Vagina (tissue), 2 donors: ENCODE results near the gene KLC3. TPM values are rescaled to one million over a fixed set of nuclear protein-coding genes. Genes with fewer than 3 reads are reported as not detected.

Experiments used
- DNase-seq, 2 donors: peaks; one replicate each; pipeline ENCODE4 v3.0.0-alpha.2; 2017; ENCODE audit errors: extremely low spot score in 2 of 2
- H3K27ac ChIP-seq: fragments of 200-600 bp; sonication (generic); one replicate; pipeline ENCODE4 v1.5.1; 2019
- H3K27me3 ChIP-seq: fragments of 200-600 bp; sonication (generic); one replicate; pipeline ENCODE4 v1.5.1; 2019
- H3K36me3 ChIP-seq, 2 donors: fragments of 200-600 bp; sonication (generic); one replicate each; pipeline ENCODE4 v1.5.1; 2017 to 2019
- H3K4me1 ChIP-seq: fragments of 200-600 bp; sonication (generic); one replicate; pipeline ENCODE4 v1.5.1; 2019
- H3K4me3 ChIP-seq, 2 donors: fragments of 200-600 bp; sonication (generic); 1 replicate in 1 of 2; 2 replicates in 1 of 2; pipeline ENCODE4 v1.5.1; 2016 to 2019
- H3K9me3 ChIP-seq: fragments of 200-600 bp; sonication (generic); one replicate; pipeline ENCODE4 v1.5.1; 2019
- POLR2A ChIP-seq, 2 donors: fragments of 450-650 bp; IDR thresholded peaks; one replicate each; pipeline ENCODE4 v1.6.1; 2017; ENCODE audit warnings: antibody characterized with exemption in 2 of 2, mild to moderate bottlenecking in 2 of 2, moderate library complexity in 2 of 2
- POLR2AphosphoS5 ChIP-seq, 2 donors: sonication (generic); formaldehyde crosslinking; IDR thresholded peaks; one replicate each; pipeline ENCODE4 v1.9.0; 2017; ENCODE audit warnings: antibody characterized with exemption in 2 of 2, mild to moderate bottlenecking in 2 of 2, low read depth in 1 of 2; ENCODE audit not compliant: insufficient read depth in 1 of 2
- intact Hi-C: fragments of 100-400 bp; cut with DNase I; formaldehyde crosslinking; loops from one replicate; pipeline ENCODE4 v1.15.1; 2023
- total RNA-seq: library from RNA; depleted of rRNA; stranded (reverse); fragments of >200 nt; gene quantifications from one replicate; pipeline ENCODE4 v1.2.3, GENCODE V29; 2016
- TF ChIP-seq, protein P1 (sequence below), 3 experiments: fragments of 450-650 bp in 2 of 3; fragments of 200-600 bp in 1 of 3; sonication (generic) in 1 of 3; IDR thresholded peaks; one replicate each; pipeline ENCODE4 v1.5.1; 2017 to 2019; ENCODE audit warnings: antibody characterized with exemption in 3 of 3, mild to moderate bottlenecking in 2 of 3, moderate library complexity in 2 of 3

Gene KLC3
- total RNA-seq, 1 donor from 2014 or later, result 20.9 TPM

DNA sequence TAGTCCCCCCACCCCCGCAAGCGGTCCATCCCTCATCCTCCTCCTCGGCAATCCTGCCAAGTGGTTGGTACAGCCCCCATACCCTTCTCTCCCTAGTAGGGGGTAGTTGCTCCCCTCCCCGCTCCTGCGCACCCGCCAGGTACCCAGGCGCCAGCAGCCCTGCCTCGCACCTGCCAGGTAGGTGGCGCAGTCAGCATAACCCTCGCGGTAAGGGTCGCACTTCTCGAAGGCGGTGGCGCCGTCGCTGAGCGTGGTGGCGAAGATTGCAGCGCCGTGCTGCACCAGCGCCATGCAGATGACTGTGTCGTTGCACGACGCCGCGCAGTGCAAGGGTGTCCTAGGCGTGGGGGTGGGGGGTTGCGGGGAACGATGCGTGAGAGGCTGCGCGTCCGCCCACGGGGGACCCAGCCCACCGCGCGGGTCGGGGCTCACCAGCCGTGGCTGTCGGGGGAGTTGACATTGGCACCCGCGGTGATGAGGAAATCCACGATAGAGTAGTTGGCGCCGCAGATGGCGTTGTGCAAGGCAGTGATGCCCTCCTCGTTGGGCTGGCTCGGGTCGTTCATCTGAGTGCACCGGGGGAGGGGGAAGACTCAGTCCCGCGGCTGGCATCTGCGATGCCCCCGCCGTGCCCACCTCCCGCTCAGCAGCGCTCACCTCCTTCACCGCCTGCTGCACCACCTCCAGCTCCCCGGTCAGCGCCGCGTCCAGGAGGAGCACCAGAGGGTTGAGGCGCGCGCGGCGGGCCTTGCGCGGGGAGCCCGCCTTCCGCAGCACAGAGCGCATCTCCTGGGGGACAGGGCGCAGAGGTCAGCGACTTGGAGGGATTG lies 45.1 kb downstream of the KLC3 start:
- H3K4me1 ChIP-seq, result peaks cover 10% of the 10 kb centered on the region
- H3K9me3 ChIP-seq, result no peaks in the 10 kb centered on the region
- H3K27me3 ChIP-seq, result peaks cover 17% of the 10 kb centered on the region
- intact Hi-C loops, result no loop called here
- no peak overlapping the region for H3K4me3 ChIP-seq
- TF ChIP-seq POLR2A (IDR thresholded peaks at IDR 0.05), result no peak
- TF ChIP-seq, protein P1, sequence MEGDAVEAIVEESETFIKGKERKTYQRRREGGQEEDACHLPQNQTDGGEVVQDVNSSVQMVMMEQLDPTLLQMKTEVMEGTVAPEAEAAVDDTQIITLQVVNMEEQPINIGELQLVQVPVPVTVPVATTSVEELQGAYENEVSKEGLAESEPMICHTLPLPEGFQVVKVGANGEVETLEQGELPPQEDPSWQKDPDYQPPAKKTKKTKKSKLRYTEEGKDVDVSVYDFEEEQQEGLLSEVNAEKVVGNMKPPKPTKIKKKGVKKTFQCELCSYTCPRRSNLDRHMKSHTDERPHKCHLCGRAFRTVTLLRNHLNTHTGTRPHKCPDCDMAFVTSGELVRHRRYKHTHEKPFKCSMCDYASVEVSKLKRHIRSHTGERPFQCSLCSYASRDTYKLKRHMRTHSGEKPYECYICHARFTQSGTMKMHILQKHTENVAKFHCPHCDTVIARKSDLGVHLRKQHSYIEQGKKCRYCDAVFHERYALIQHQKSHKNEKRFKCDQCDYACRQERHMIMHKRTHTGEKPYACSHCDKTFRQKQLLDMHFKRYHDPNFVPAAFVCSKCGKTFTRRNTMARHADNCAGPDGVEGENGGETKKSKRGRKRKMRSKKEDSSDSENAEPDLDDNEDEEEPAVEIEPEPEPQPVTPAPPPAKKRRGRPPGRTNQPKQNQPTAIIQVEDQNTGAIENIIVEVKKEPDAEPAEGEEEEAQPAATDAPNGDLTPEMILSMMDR (IDR thresholded peaks at IDR 0.05), result no peak
- TF ChIP-seq POLR2AphosphoS5 (IDR thresholded peaks at IDR 0.05; ENCODE audit: insufficient read depth in 1 of 2, low read depth in 1 of 2), result no peak
- peaks cover 0 to 4% of the 10 kb centered on the region in 2 donors for H3K36me3 ChIP-seq
- H3K27ac ChIP-seq, result no peak overlapping the region
- no peak for DNase-seq

DNA sequence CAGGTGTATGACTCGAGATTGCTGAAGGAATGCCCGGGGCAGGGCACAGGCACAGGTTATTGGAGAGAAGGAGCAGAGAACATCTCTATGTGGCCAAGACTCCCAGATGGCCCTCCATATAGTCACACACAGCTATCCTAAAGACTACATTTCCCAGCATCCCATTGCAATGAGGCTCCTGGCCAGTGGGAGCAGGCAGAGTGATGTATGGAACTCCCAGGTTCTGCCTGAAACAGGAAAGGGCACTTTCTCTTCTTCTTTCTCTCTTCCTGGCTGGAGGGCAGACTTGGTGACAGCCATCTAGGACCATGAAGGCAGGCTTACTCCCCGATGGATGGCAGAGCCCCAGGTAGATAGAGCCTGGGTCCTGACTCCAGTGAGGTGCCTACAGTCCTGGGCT lies 50.8 kb downstream of the KLC3 start:
- intact Hi-C loops, result no loop called here
- DNase-seq, result no peak
- H3K4me3 ChIP-seq, result no peak overlapping the region
- no peak overlapping the region for H3K27ac ChIP-seq
- peaks cover 0 to 9% of the 10 kb centered on the region in 2 donors for H3K36me3 ChIP-seq
- TF ChIP-seq POLR2A (IDR thresholded peaks at IDR 0.05), result no peak
- no peak for TF ChIP-seq POLR2AphosphoS5 (IDR thresholded peaks at IDR 0.05; ENCODE audit: insufficient read depth in 1 of 2, low read depth in 1 of 2)
- TF ChIP-seq, protein P1 (IDR thresholded peaks at IDR 0.05), result no peak
- no peaks in the 10 kb centered on the region for H3K27me3 ChIP-seq
- H3K4me1 ChIP-seq, result no peaks in the 10 kb centered on the region
- H3K9me3 ChIP-seq, result no peaks in the 10 kb centered on the region

- intact Hi-C loops, result no loop called here
- H3K27ac ChIP-seq, result no peak overlapping the region
- no peaks in the 10 kb centered on the region for H3K27me3 ChIP-seq
- TF ChIP-seq, protein P1 (IDR thresholded peaks at IDR 0.05), result no peak
- TF ChIP-seq POLR2A (IDR thresholded peaks at IDR 0.05), result no peak
- no peak for TF ChIP-seq POLR2AphosphoS5 (IDR thresholded peaks at IDR 0.05; ENCODE audit: insufficient read depth in 1 of 2, low read depth in 1 of 2)
- no peak for DNase-seq
- H3K4me3 ChIP-seq, result no peak overlapping the region
- H3K36me3 ChIP-seq, result peaks cover 0 to 10% of the 10 kb centered on the region in 2 donors
- H3K9me3 ChIP-seq, result no peaks in the 10 kb centered on the region
- no peaks in the 10 kb centered on the region for H3K4me1 ChIP-seq
Measured at GRCh38 chr19:45391871-45392665, 51.5 kb downstream of the KLC3 start.

DNA sequence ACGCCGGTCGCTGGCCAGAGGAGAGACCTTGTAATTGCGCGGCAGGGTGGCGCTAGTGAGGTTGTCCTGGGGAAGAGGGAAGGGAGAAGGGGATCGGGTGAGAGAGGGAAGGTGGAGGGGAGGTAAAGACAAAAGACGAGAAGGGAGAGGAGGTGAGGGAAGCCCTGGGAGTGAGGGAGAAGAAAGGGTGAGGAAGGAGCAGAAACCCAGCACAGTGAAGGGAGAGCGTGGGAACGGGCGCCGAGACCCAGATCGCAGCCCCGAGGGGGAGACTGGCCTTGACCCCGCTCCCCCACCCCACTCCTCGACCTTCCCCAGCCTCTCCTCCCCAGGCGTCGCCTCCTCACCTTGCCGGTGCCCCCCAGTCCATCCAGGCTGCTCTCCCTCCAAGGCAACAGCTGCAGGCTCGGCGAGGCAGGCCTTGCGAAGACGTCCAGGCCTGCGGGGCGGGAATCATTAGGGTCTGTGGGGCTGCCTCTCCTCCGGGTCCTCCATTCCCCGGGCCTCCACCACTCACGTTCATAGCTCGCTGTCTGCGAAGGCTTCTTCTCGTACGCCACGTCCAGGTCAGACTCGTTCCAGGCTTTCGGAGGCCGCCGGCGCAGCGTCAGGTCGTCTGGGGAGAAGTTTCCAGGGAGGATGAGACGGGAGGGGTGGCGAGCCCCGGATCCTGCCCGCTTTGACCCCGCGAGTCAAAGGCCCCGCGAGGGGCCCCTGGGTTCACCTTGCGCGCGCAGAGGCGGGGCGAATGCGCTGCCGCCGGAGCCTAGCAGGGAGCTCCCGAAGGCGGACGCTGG lies 55.5 kb downstream of the KLC3 start:
- no peaks in the 10 kb centered on the region for H3K27me3 ChIP-seq
- DNase-seq, result no peak
- H3K36me3 ChIP-seq, result peaks cover 0 to 10% of the 10 kb centered on the region in 2 donors
- no peak overlapping the region for H3K4me3 ChIP-seq
- peaks cover 14% of the 10 kb centered on the region for H3K4me1 ChIP-seq
- TF ChIP-seq POLR2A (IDR thresholded peaks at IDR 0.05) (no peak), POLR2AphosphoS5 (IDR thresholded peaks at IDR 0.05; ENCODE audit: insufficient read depth in 1 of 2, low read depth in 1 of 2) (no peak)
- TF ChIP-seq, protein P1 (IDR thresholded peaks at IDR 0.05), result no peak
- no peaks in the 10 kb centered on the region for H3K9me3 ChIP-seq
- H3K27ac ChIP-seq, result no peak overlapping the region
- intact Hi-C loops, result no loop called here
